Right lobe of liver (tissue), 6 donors: Measurements from ENCODE around the gene VPS29. TPM values are rescaled to one million over a fixed set of nuclear protein-coding genes. Genes with fewer than 3 reads are reported as not detected.
"Not testable (repeated sequence)": the region's sequence is repeated elsewhere in the genome, so short reads cannot be mapped to it uniquely, and the experiment has no call there.

Experiments
- ATAC-seq, 4 donors: fragments of 200-7000 bp; cut with Tn5 transposase; one replicate each; pipeline ENCODE4 v1.9.1; 2020; ENCODE audit warnings: mild to moderate bottlenecking in 4 of 4, moderate library complexity in 4 of 4
- DNase-seq, 3 donors: peaks; one replicate each; pipeline ENCODE4 v3.0.0-alpha.2; 2020
- H3K27ac ChIP-seq, 3 donors: fragments of 200-600 bp; one replicate each; pipeline ENCODE4 v1.8.0; 2022
- H3K27me3 ChIP-seq, 2 donors: fragments of 200-600 bp; one replicate each; pipeline ENCODE4 v1.8.0; 2022
- H3K36me3 ChIP-seq, 4 donors: fragments of 200-600 bp; sonication (generic) in 1 of 4; one replicate each; pipeline versions ENCODE4 v1.5.1 to v1.8.0; 2017 to 2022; ENCODE audit warnings: control low read depth in 1 of 4
- H3K4me1 ChIP-seq, 4 donors: fragments of 200-600 bp; sonication (generic) in 1 of 4; one replicate each; pipeline versions ENCODE4 v1.5.1 to v1.8.0; 2017 to 2022; ENCODE audit warnings: control low read depth in 1 of 4
- H3K4me3 ChIP-seq, 3 donors: fragments of 200-600 bp; one replicate each; pipeline ENCODE4 v1.8.0; 2022
- H3K9me3 ChIP-seq, 4 donors: fragments of 200-600 bp; sonication (generic) in 1 of 4; one replicate each; pipeline versions ENCODE4 v1.5.1 to v1.8.0; 2017 to 2022; ENCODE audit warnings: control low read depth in 1 of 4
- CTCF ChIP-seq, 4 donors: fragments of 200-600 bp in 3 of 4; fragments of 450-650 bp in 1 of 4; IDR thresholded peaks; one replicate each; pipeline versions ENCODE4 v1.5.1 to v1.8.0; 2016 to 2022; ENCODE audit warnings: antibody characterized with exemption in 4 of 4, mild to moderate bottlenecking in 2 of 4
- POLR2A ChIP-seq: fragments of 450-650 bp; IDR thresholded peaks from one replicate; pipeline ENCODE4 v1.6.1; 2017; ENCODE audit warnings: antibody characterized with exemption, mild to moderate bottlenecking
- WGBS: methylation state at CpG from one replicate; pipeline ENCODE4 v1.1.6; 2018; ENCODE audit warnings: low coverage, low lambda C conversion rate; ENCODE audit not compliant: insufficient coverage; ENCODE audit errors: missing lambda C conversion rate; 5-methylcytosine and 5-hydroxymethylcytosine counted together
- intact Hi-C, 2 donors: fragments of 100-400 bp; cut with DNase I; formaldehyde crosslinking; loops; one replicate each; pipeline versions ENCODE4 v1.11.2 to v1.14.1; 2022
- total RNA-seq, 6 experiments: library from RNA; depleted of rRNA in 2 of 6; stranded (reverse); fragments of >200 nt in 2 of 6; fragmentation: NEBNext Ultra II Directional in 3 of 6; extraction: Animal tissue kit (Norgen Biotek cat#: 25700) in 3 of 6; gene quantifications; one replicate each; pipeline versions ENCODE4 v1.1.0 to v1.2.4, GENCODE V29; 2016 to 2023
- donor health status: DM: no; HTN: yes; CAD: no.
- donor health status: DM: no; HTN: no; CAD: no.
- donor health status: DM: no; HTN: no; CAD: no.
- donor health status: DM: no; HTN: yes; CAD: no.
- donor health status: DM: no; HTN: yes; CAD: no.

The VPS29 gene
- total RNA-seq, 6 experiments from 2014 or later: 37.9 to 61.2 (median 51.1) TPM

GRCh38 chr12:110465024-110465423 is 36.9 kb downstream of the VPS29 start:
- H3K9me3 ChIP-seq: no peaks in the 10 kb centered on the region
- no peak for DNase-seq
- H3K36me3 ChIP-seq: peaks cover 0 to 31% (median 3%) of the 10 kb centered on the region in 4 donors
- no peak for TF ChIP-seq CTCF (IDR thresholded peaks at IDR 0.05)
- no peak for TF ChIP-seq POLR2A
- no peak for ATAC-seq
- H3K4me1 ChIP-seq: peaks cover 0 to 15% (median 5%) of the 10 kb centered on the region in 4 donors
- intact Hi-C loops: no loop called here
- no peaks in the 10 kb centered on the region for H3K27me3 ChIP-seq
- H3K4me3 ChIP-seq: no peak overlapping the region
- no CpG with 5 or more reads among the region's 2 CpGs for WGBS
- H3K27ac ChIP-seq: no peak overlapping the region

- H3K36me3 ChIP-seq: peaks cover 0 to 41% (median 5%) of the 10 kb centered on the region in 4 donors
- 86% methylated on average over 5 of the region's 5 CpGs for WGBS
Measured at GRCh38 chr12:110461189-110461588, 40.7 kb downstream of the VPS29 start.

GRCh38 chr12:110458756-110459155 is 43.2 kb downstream of the VPS29 start:
- DNase-seq (no peak), ATAC-seq (no peak)
- intact Hi-C loops: loop anchor here in 1 of 2 donors (10.0 kb wide), 2 partner anchors 56 to 136 kb away; no protein-coding TSS in a partner anchor
- H3K27me3 ChIP-seq: no peaks in the 10 kb centered on the region
- H3K27ac ChIP-seq: no peak overlapping the region
- no peak for TF ChIP-seq POLR2A
- no peak for TF ChIP-seq CTCF (IDR thresholded peaks at IDR 0.05)
- peaks cover 0 to 18% (median 2%) of the 10 kb centered on the region in 4 donors for H3K4me1 ChIP-seq
- H3K9me3 ChIP-seq: no peaks in the 10 kb centered on the region
- WGBS: 85% methylated on average over 4 of the region's 4 CpGs
- peaks cover 0 to 29% (median 2%) of the 10 kb centered on the region in 4 donors for H3K36me3 ChIP-seq
- H3K4me3 ChIP-seq: no peak overlapping the region

More at GRCh38 chr12:110461189-110461588, 40.7 kb downstream of the VPS29 start:
- H3K27me3 ChIP-seq, DNase-seq, H3K9me3 ChIP-seq, ATAC-seq, H3K4me3 ChIP-seq, H3K27ac ChIP-seq, H3K4me1 ChIP-seq, intact Hi-C loops: not testable (repeated sequence)

- H3K27me3 ChIP-seq: no peaks in the 10 kb centered on the region
- WGBS: 25% methylated on average over 4 of the region's 4 CpGs
Measured at GRCh38 chr12:110453569-110454296, 48.2 kb downstream of the VPS29 start.

More at GRCh38 chr12:110453569-110454296, 48.2 kb downstream of the VPS29 start:
- Histone ChIP-seq H3K27ac (peak overlapping the region in 2 of 3 donors; percentile 45 to 83), H3K9me3 (no peaks in the 10 kb centered on the region), H3K4me3 (peak overlapping the region in 2 of 3 donors; percentile 6), H3K4me1 (peaks cover 0 to 33% (median 4%) of the 10 kb centered on the region in 4 donors), H3K36me3 (peaks cover 0 to 7% (median 0%) of the 10 kb centered on the region in 4 donors)
- TF ChIP-seq CTCF (IDR thresholded peaks at IDR 0.05): no peak
- TF ChIP-seq POLR2A: no peak
- intact Hi-C loops: loop anchor here in 1 of 2 donors (10.0 kb wide), 2 partner anchors 61 to 141 kb away; no protein-coding TSS in a partner anchor
- peak; percentile 5 to 53 (median 22) for ATAC-seq
- DNase-seq: no peak
